ENCODE results near the gene NKD2.

- TF ChIP-seq CTCF (IDR thresholded peaks at IDR 0.05; ENCODE audit: insufficient read depth, low read depth, low read length), result no peak
- no peak for TF ChIP-seq EZH2 (IDR thresholded peaks at IDR 0.05; ENCODE audit: insufficient read depth, low read length)
Observed at GRCh38 chr5:1048162-1048721, 39.6 kb downstream of the NKD2 start.

Data from astrocyte (in vitro differentiated cells and primary cell).